TTC549 (cell line): ENCODE results near the gene ANTXR1.

ENCODE experiments used
- FAIRE-seq: peaks from 2 replicates; lab custom pipeline; 2012; peaks lifted over from hg19 to GRCh38; lab: Jason Lieb, UNC

Gene ANTXR1

DNA sequence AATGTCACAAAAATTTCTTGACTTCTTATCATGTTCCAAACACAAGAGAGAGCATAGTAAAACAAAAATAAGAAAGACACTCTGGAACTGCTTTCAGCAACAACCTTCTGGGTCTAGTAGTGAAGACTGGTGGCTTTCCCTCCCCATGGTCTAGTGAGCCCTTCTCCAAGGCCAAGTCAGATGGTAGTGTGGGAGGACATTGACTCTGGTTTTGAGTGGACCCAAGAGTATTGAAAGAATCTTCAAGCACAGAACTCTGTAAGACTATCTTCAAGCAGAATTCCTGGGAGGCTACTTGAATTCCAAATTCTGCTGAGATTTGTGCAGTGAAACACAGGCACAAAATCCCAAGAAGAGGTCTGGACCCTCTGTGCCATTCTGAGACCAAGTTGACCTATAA, 21.1 kb downstream of the ANTXR1 start:
- no peak for FAIRE-seq

DNA sequence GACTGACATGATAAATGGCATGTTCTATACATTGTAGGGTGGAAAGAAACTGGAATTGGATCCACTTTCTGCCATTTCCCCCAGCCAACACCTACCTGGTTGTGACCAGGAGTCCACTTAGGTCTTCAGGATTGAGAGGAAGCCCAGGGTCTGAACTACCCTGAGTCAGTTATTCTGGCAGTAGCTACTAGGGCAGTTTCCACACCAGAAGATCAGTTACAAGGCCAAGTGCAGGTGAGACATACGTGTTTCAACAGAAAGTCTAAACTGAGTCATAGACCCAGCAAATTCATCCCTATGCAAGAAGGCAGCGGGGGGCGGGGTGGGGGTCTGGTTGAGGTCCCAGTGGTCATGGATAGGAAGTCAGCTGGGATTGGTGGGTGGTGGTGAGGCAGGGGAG, 21.9 kb downstream of the ANTXR1 start:
- FAIRE-seq, result no peak

- FAIRE-seq, result no peak
Measured at GRCh38 chr2:69036926-69037325, 23.9 kb downstream of the ANTXR1 start.

- FAIRE-seq, result no peak
Measured at GRCh38 chr2:69041214-69041613, 28.2 kb downstream of the ANTXR1 start.

- FAIRE-seq, result no peak
Measured at GRCh38 chr2:69043736-69044400, 30.9 kb downstream of the ANTXR1 start.

GRCh38 chr2:69046221-69046662, 33.3 kb downstream of the ANTXR1 start:
- no peak for FAIRE-seq

GRCh38 chr2:69047625-69048145, 34.7 kb downstream of the ANTXR1 start:
- no peak for FAIRE-seq

GRCh38 chr2:69050802-69051201, 37.8 kb downstream of the ANTXR1 start:
- no peak for FAIRE-seq

DNA sequence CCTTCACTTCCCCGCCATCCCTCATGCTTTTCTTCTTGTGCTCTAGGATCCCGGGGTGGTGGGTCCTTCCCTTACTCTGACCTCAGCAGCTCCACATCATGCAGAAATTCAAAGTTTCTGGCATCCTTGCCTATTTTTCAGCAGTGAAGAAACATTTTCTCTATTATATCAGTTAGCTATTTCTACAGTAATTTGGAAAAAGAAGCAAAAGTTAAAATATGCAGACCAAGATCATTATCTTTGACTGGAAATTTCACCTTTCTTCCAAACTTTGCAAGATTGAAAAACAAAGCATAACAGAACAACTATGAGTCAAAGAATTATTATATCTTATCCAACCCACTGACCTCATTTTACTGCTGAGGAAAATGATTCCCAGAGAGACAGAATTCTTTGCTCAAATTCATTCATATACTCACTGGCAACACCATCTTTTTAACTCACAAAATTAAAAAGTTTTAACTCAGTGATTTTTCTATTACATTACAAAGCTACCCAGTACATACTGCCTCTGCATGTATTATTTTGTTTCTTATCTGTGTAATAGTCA, 40.5 kb downstream of the ANTXR1 start:
- FAIRE-seq, result no peak

DNA sequence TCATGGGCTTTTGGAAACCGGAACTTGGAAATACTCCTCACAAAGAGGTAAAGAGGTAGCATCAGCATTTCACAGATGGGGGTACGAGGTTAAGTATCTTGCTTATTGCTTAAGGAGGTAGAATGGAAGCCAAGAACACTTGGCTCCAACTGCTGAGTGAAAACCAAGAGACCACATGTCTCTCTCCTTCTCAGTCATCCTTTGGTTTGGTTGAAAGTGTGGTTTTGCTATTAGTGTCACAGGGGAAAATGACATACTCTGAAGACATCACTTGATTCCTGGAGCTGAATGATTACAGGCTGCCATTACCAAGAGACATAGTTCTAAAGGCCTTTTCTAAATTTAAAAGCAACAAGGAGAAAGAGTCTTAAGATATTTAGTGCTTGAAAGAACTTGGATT, 41.5 kb downstream of the ANTXR1 start:
- FAIRE-seq, result no peak

DNA sequence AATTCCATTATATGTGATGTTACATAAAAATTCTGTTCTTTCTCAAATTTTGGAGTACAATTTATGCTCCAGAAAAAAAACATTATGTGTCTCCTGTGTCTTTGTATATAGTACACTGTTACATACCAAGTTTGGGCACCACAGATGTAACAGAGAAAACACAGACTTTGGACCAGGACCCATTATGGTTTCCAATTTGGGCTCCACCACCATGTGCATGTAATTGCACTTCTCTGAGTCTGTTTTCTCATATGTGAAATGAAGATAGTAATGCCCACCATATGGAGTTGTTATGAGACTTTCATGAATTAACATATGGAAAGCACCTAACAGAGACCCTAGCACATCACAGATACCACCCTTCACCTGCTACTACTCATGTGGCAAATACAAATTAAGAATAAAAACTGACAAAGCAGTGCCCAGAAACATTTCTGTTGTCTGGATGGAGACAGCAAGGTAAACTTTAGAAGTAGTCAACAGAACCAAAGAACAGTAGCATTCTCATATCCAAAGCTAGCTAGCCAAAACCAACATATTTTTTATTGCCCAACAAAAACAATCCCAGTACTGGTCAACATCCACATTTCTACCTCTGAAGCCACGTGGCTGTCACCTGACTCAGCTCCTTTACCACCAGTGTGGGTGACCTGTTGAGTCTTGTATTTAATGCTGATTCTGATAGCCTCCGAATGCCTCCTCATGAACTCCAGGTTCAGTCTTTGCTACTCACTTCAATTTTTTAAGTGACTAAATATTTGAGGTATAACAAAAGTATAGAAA, 42.9 kb downstream of the ANTXR1 start:
- FAIRE-seq, result no peak

DNA sequence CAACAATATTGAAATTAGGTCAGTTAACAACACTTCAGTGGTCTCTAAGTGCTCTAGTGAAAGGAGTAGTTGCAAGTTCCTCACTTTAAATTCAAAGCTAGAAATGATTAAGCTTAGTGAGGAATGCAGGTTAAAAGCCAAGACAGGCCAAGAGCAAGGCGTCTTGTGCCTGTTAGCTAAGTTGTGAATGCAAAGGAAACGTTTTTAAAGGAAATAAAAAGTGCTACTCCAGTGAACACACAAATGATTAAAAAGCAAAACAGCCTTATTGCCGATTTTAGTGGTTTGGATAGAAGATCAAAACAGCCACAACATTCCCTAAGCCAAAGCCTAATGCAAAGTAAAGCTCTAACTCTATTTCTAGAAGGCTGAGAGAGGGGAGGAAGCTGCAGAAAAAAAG, 44.7 kb downstream of the ANTXR1 start:
- no peak for FAIRE-seq

GRCh38 chr2:69059731-69060290, 46.8 kb downstream of the ANTXR1 start:
- no peak for FAIRE-seq

DNA sequence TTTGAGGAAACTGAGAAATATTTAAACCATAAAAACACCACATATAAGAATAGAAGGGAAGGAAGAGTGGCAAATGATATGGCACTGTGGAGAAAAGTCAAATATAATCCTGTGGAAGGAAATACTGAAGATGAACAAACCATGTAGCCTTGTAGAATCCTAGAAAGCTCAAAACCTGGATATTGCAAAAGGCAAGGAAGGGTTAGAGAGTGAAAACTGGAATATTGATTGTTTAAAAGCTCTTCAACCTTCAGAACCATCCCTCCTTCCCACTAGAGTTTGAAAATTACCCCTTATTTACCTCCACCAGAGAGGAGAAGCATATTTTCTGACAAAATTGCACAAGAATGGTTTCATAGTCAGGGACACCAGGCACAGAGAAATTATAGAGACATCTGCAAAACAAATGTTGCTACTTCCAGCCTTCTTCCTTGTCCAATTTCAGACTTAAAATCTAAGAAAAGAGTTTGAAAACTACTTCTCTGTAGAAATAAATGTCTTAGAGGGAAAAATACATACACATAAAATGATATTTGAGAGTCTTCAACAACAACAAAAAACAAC, 48.0 kb downstream of the ANTXR1 start:
- FAIRE-seq, result no peak

DNA sequence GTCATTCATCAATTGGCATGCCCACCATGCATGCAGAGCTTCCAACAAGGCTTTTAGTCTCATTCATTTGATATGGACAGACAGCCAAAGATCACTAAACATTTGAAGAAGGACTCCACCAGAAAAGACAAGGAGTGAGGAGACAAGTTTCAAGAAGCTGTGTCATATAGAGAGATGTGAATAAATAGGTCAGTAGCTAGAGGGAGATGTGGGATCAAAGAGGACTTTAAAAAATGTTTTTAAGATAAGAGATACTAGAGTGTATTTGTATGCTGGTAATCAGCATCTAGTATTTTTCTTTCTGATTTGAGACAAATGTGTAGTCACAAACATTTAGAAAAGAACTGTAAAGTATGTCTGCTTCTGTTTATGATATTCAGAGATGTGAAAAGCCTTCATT, 48.5 kb downstream of the ANTXR1 start:
- FAIRE-seq, result no peak

- FAIRE-seq, result no peak
Measured at GRCh38 chr2:69062307-69062962, 49.5 kb downstream of the ANTXR1 start.

DNA sequence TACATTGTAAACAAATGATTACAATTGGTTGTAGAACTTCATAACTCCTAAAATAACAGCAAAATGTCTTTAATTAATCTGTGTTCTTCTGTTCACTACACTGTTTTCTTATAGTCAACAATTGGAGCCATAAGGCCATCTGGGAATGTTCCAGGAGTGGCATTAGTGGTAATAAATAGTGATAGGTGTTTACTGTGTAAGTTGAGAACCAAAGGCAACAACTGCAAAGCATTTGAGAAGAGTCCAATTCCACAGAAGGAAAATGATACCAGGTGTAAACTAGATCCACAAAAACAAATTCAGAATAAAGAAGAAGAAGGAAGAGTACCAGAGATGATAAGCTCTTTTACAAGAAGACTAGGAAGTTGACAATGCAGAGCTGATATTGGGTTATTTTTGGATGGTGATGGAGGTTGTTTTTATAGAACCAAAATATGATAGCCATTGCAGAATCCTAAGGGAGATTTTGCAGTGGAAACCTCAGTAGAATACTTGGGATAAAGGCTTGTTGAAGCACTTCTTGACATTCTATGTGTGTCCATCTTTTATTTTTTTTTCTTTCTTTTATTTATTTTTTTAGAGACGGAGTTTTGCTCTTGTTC, 52.9 kb downstream of the ANTXR1 start:
- FAIRE-seq, result no peak

GRCh38 chr2:69067026-69067630, 54.1 kb downstream of the ANTXR1 start:
- FAIRE-seq, result no peak

- no peak for FAIRE-seq
Measured at GRCh38 chr2:69067866-69068265, 54.9 kb downstream of the ANTXR1 start.

DNA sequence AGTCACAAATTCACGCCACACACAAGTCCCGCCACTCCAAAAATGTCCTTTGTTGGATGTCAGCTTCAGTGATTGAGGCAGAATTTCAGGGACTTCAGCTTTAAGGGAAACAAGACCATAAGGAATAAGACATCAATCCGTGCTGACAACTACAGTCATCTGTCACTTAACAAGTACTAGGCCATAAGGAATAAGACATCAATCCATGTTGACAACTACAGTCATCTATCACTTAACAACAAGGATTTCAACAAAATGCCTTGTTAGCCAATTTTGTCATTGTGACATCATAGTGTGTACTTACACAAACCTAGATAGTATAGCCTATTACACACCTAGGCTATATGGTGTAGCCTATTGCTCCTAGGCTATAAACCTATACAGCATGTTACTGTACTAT, 58.0 kb downstream of the ANTXR1 start:
- no peak for FAIRE-seq

GRCh38 chr2:69073928-69074570, 61.1 kb downstream of the ANTXR1 start:
- no peak for FAIRE-seq
